Stimulated activated CD8-positive, alpha-beta memory T cell treated with anti-CD3 and anti-CD28 coated beads, Interleukin-4, amount 100 ng/mL, for 24 hours (primary cell): ENCODE results near the gene GTF2H2C.
"Not testable (repeated sequence)": the region's sequence is repeated elsewhere in the genome, so short reads cannot be mapped to it uniquely, and the experiment has no call there.

Experiments used
- DNase-seq: peaks from one replicate; pipeline ENCODE4 v3.0.0-alpha.2; 2020; ENCODE audit warnings: low read depth

The GTF2H2C gene

GRCh38 chr5:69566172-69566571 lies 6.2 kb downstream of the GTF2H2C start:
- not testable (repeated sequence) for DNase-seq

- not testable (repeated sequence) for DNase-seq
Observed at GRCh38 chr5:69568072-69568471, 8.1 kb downstream of the GTF2H2C start.

GRCh38 chr5:69583356-69583755 lies 23.4 kb downstream of the GTF2H2C start:
- DNase-seq: not testable (repeated sequence)

- DNase-seq: not testable (repeated sequence)
Observed at GRCh38 chr5:69596114-69596840, 36.3 kb downstream of the GTF2H2C start.

- DNase-seq: not testable (repeated sequence)
Observed at GRCh38 chr5:69601947-69602346, 42.0 kb downstream of the GTF2H2C start.

- DNase-seq: not testable (repeated sequence)
Observed at GRCh38 chr5:69606839-69607238, 46.8 kb downstream of the GTF2H2C start.

- not testable (repeated sequence) for DNase-seq
Observed at GRCh38 chr5:69607750-69608149, 47.8 kb downstream of the GTF2H2C start.

- DNase-seq: not testable (repeated sequence)
Observed at GRCh38 chr5:69608861-69609496, 49.0 kb downstream of the GTF2H2C start.

GRCh38 chr5:69614843-69615242 lies 54.9 kb downstream of the GTF2H2C start:
- not testable (repeated sequence) for DNase-seq

- DNase-seq: not testable (repeated sequence)
Observed at GRCh38 chr5:69631879-69632278, 71.9 kb downstream of the GTF2H2C start.
